ENCODE measurements around the gene GRK7.
A peak's percentile ranks its signal among the peaks of the same experiment; 100 is the strongest.

GRK7 gene

GRCh38 chr3:141804778-141805639 lies 41.8 kb downstream of the GRK7 start:
- Histone ChIP-seq H3K4me1 (peaks cover 0 to 7% (median 0%) of the 10 kb centered on the region in 10 experiments; a peak in 5 of 20 replicates), H3K4me2 (no peak overlapping the region), H3K27ac (no peak overlapping the region), H3K9me3 (replicated peaks in 1 of 11) (peaks cover 0 to 10% (median 6%) of the 10 kb centered on the region in 11 experiments; a peak in 7 of 22 replicates), H3K27me3 (no peaks in the 10 kb centered on the region), H3K9ac (no peak overlapping the region), H3K4me3 (no peak overlapping the region), H3K36me3 (no peaks in the 10 kb centered on the region), H4K20me1 (no peaks in the 10 kb centered on the region)
- no peak for TF ChIP-seq Cebpa-rat (IDR thresholded peaks at IDR 0.05)

- H4K20me1 ChIP-seq: no peaks in the 10 kb centered on the region
- H3K4me2 ChIP-seq: no peak overlapping the region
- no peak for TF ChIP-seq Cebpa-rat (IDR thresholded peaks at IDR 0.05)
- H3K4me3 ChIP-seq: no peak overlapping the region
- H3K36me3 ChIP-seq: no peaks in the 10 kb centered on the region
- no peak overlapping the region for H3K27ac ChIP-seq
- no peaks in the 10 kb centered on the region for H3K27me3 ChIP-seq
- H3K9me3 ChIP-seq (replicated peaks in 1 of 11): no peaks in the 10 kb centered on the region
- peaks cover 7 to 15% (median 11%) of the 10 kb centered on the region in 10 experiments for H3K4me1 ChIP-seq
- H3K9ac ChIP-seq: no peak overlapping the region
Measured at GRCh38 chr3:141807277-141808033, 44.2 kb downstream of the GRK7 start.

DNA sequence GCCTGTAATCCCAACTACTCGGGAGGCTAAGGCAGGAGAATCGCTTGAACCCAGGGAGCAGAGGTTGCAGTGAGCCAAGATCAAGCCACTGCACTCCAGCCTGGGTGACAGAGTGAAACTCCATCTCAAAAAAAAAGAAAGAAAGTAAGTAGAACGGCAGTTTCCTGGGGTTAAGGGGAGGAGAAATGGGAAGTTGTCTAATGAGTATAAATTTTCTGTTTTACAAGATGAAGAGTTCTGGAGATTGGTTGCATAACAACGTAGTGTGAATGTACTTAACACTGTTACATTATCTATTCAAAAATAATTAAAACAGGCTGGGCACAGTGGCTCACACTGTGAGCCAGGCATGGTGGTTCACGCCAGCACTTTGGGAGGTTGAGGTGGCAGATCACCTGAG lies 45.4 kb downstream of the GRK7 start:
- no peak overlapping the region for H3K27ac ChIP-seq
- no peak overlapping the region for H3K9ac ChIP-seq
- no peaks in the 10 kb centered on the region for H3K27me3 ChIP-seq
- peak overlapping the region in 5 of 11 experiments; percentile 2 to 37 (median 27); a peak in 6 of 22 replicates for H3K4me2 ChIP-seq
- H3K4me1 ChIP-seq: peaks cover 7 to 21% (median 16%) of the 10 kb centered on the region in 10 experiments
- H3K36me3 ChIP-seq: no peaks in the 10 kb centered on the region
- no peaks in the 10 kb centered on the region for H4K20me1 ChIP-seq
- H3K9me3 ChIP-seq (replicated peaks in 1 of 11): no peaks in the 10 kb centered on the region
- TF ChIP-seq Cebpa-rat (IDR thresholded peaks at IDR 0.05): no peak
- H3K4me3 ChIP-seq: no peak overlapping the region

DNA sequence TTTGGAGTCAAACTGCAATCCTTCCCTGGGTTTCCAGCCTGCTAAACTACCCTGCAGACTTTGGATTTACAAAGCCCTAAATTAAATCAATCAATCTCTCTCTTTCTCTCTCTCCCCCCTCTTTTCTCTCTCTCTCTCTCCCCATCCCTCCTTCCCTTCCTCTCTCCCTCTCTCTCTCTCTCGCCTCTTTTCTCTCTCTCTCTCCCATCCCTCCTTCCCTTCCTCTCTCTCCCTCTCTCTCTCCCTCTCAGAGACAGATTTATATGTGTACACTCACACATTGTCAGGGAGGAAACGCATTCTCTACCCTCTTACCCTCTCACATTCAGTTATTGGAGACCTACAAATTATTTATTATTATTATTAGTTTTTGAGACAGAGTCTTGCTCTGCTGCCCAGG lies 47.0 kb downstream of the GRK7 start:
- Histone ChIP-seq H3K27ac (no peak overlapping the region), H4K20me1 (no peaks in the 10 kb centered on the region), H3K4me3 (no peak overlapping the region), H3K4me2 (no peak overlapping the region), H3K9me3 (replicated peaks in 1 of 11) (peaks cover 0 to 6% (median under 1%) of the 10 kb centered on the region in 11 experiments; a peak in 7 of 22 replicates), H3K27me3 (no peaks in the 10 kb centered on the region), H3K9ac (no peak overlapping the region), H3K36me3 (no peaks in the 10 kb centered on the region), H3K4me1 (peaks cover 7 to 21% (median 16%) of the 10 kb centered on the region in 10 experiments)
- no peak for TF ChIP-seq Cebpa-rat (IDR thresholded peaks at IDR 0.05)

DNA sequence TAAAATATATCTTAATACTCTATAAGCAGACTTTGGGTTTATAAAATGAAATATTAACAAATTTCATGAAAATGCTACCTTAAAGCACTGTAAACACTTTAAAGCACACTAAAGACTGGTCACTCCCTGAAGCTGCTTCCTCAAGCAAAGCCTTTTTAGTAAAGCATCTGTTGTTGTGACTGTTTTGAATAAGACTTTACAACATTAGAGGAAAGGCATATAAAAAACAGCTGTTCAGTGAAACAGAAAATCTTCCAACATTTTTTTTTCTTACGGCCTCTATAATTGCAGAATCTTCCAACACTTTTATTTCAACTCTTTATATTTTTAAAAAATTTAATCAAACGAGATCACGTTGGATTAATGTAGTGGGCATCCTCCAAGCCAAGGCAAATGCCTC lies 48.1 kb downstream of the GRK7 start:
- no peak for TF ChIP-seq Cebpa-rat (IDR thresholded peaks at IDR 0.05)
- Histone ChIP-seq H3K4me1 (peaks cover 7 to 21% (median 16%) of the 10 kb centered on the region in 10 experiments), H3K4me2 (peak overlapping the region in 8 of 11 experiments; percentile 10 to 70 (median 58); a peak in 14 of 22 replicates), H3K4me3 (no peak overlapping the region), H3K27me3 (no peaks in the 10 kb centered on the region), H3K9ac (no peak overlapping the region), H3K36me3 (no peaks in the 10 kb centered on the region), H4K20me1 (no peaks in the 10 kb centered on the region), H3K9me3 (replicated peaks in 1 of 11) (peaks cover 6 to 17% (median 11%) of the 10 kb centered on the region in 11 experiments; a peak in 21 of 22 replicates), H3K27ac (no peak overlapping the region)

GRCh38 chr3:141812084-141812483 lies 48.9 kb downstream of the GRK7 start:
- no peak overlapping the region for H3K4me3 ChIP-seq
- no peak overlapping the region for H3K27ac ChIP-seq
- no peak for TF ChIP-seq Cebpa-rat (IDR thresholded peaks at IDR 0.05)
- peaks cover 7 to 21% (median 16%) of the 10 kb centered on the region in 10 experiments for H3K4me1 ChIP-seq
- H3K9ac ChIP-seq: no peak overlapping the region
- H3K27me3 ChIP-seq: no peaks in the 10 kb centered on the region
- no peaks in the 10 kb centered on the region for H3K36me3 ChIP-seq
- no peaks in the 10 kb centered on the region for H4K20me1 ChIP-seq
- peaks cover 6 to 18% (median 11%) of the 10 kb centered on the region in 11 experiments; a peak in 21 of 22 replicates for H3K9me3 ChIP-seq (replicated peaks in 1 of 11)
- peak overlapping the region in 10 of 11 experiments; percentile 7 to 70 (median 53); a peak in 18 of 22 replicates for H3K4me2 ChIP-seq

GRCh38 chr3:141812586-141812985 lies 49.4 kb downstream of the GRK7 start:
- H3K27me3 ChIP-seq: no peaks in the 10 kb centered on the region
- H3K4me2 ChIP-seq: peak overlapping the region in 10 of 11 experiments; percentile 7 to 70 (median 53); a peak in 18 of 22 replicates
- no peaks in the 10 kb centered on the region for H3K36me3 ChIP-seq
- H3K4me3 ChIP-seq: no peak overlapping the region
- peaks cover 7 to 21% (median 16%) of the 10 kb centered on the region in 10 experiments for H3K4me1 ChIP-seq
- no peaks in the 10 kb centered on the region for H4K20me1 ChIP-seq
- no peak for TF ChIP-seq Cebpa-rat (IDR thresholded peaks at IDR 0.05)
- no peak overlapping the region for H3K27ac ChIP-seq
- no peak overlapping the region for H3K9ac ChIP-seq
- peaks cover 6 to 18% (median 11%) of the 10 kb centered on the region in 11 experiments; a peak in 21 of 22 replicates for H3K9me3 ChIP-seq (replicated peaks in 1 of 11)
